ENCODE data around the gene ZNF774.

DNA sequence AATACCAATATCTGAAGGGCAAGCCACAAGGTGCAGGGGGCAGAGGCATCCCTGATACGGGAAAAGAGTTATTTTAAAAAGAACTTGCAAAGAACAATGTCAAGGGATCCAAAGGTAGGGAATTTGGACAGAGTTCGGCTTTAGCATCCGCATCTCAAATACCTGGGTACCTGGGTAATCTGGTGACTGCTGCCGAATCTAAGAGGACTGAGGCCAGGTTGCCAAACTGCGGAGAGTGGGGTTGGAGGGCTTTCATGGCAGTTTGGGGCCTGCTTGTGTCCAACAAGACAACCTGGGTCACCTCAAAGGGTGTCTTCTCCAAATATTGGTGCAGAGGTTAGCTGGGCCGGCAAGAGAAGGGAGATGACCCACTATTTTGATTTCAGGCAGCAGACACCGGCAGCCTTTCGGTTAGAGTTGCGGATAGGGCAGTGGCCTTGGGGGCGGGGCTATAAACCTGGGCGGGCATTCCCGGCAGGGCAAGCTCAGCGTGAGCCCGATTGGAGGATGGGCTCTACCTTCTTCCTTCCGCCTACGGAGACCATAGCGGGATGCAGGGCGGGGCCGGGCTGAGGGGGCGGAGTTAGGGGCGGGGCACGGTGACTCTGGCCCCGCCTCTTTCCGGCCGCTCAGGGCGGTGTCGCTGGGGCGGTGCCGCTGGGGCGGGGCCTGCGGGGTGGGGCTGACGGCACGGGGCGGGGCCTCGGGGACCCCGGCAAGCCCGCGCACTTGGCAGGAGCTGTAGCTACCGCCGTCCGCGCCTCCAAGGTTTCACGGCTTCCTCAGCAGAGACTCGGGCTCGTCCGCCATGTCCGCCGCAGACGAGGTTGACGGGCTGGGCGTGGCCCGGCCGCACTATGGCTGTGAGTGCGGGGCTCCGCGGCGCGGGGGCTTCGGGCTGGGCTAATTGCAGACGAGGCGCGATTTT is 35.7 kb downstream of the ZNF774 start, which contains the start of gene IQGAP1:
- no peak for TF ChIP-seq CTCF (optimal IDR thresholded peaks at IDR 0.05 in 1 of 3, IDR thresholded peaks at IDR 0.05 in 1 of 3, conservative IDR thresholded peaks at IDR 0.05 in 1 of 3; ENCODE audit: extremely low read depth in 1 of 3, insufficient read depth in 2 of 3, low read length in 3 of 3)
- no peak for TF ChIP-seq EZH2 (IDR thresholded peaks at IDR 0.05; ENCODE audit: low read length)
